ENCODE data around the gene NAA38.

Gene NAA38

DNA sequence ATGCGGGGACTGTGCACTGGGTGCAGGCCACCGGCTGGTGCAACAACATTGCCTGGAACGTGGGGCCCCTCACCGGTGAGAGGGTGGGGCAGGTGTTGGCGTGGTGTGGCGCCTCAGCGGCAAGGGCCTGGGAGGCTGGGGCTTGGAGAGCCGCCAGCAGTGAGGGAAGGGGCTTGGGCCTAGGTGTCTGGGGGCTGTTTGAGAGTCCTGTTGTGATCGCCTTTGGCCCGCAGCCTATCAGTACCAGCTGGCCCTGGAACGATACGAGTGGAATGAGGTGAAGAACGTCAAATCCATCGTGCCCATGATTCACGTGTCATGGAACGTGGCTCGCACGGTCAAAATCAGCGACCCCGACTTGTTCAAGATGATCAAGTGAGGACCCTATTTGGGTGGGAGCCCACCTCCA is 5.1 kb downstream of the NAA38 start:
- TF ChIP-seq ZNF274 (IDR thresholded peaks at IDR 0.05; ENCODE audit: low read depth, low read length): no peak
- no peak overlapping the region for H3K4me3 ChIP-seq (ENCODE audit: low read length)

DNA sequence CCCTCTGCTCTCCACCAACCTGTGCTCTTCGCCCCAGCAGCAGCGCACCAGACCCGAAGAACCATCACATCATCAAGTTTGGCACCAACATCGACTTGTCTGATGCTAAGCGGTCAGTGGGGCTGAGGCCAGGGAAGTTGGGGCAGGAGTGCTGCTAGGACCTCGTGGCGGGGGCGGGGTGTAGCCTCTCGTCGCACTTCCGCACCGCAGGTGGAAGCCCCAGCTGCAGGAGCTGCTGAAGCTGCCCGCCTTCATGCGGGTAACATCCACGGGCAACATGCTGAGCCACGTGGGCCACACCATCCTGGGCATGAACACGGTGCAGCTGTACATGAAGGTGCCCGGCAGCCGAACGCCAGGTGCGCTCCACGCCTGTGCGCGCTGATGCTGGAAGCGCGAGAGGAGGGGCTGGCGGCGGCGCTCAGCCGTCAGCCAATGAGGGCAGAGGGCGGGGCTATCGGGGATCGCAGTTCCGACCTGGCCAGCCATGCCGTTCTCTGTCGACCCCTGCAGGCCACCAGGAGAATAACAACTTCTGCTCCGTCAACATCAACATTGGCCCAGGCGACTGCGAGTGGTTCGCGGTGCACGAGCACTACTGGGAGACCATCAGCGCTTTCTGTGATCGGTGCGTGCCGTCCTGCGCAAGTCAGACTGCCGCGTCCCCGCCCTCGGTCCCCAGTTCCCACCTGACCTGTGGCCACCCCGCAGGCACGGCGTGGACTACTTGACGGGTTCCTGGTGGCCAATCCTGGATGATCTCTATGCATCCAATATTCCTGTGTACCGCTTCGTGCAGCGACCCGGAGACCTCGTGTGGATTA is 5.7 kb downstream of the NAA38 start:
- no peak overlapping the region; the same call in 1 of the 2 replicates for H3K4me3 ChIP-seq (ENCODE audit: low read length)
- TF ChIP-seq ZNF274 (IDR thresholded peaks at IDR 0.05; ENCODE audit: low read depth, low read length): no peak

- H3K4me3 ChIP-seq (ENCODE audit: low read length): no peak overlapping the region; the same call in 1 of the 2 replicates
- no peak for TF ChIP-seq ZNF274 (IDR thresholded peaks at IDR 0.05; ENCODE audit: low read depth, low read length)
Measured at GRCh38 chr17:7850701-7851437, 6.5 kb downstream of the NAA38 start.

DNA sequence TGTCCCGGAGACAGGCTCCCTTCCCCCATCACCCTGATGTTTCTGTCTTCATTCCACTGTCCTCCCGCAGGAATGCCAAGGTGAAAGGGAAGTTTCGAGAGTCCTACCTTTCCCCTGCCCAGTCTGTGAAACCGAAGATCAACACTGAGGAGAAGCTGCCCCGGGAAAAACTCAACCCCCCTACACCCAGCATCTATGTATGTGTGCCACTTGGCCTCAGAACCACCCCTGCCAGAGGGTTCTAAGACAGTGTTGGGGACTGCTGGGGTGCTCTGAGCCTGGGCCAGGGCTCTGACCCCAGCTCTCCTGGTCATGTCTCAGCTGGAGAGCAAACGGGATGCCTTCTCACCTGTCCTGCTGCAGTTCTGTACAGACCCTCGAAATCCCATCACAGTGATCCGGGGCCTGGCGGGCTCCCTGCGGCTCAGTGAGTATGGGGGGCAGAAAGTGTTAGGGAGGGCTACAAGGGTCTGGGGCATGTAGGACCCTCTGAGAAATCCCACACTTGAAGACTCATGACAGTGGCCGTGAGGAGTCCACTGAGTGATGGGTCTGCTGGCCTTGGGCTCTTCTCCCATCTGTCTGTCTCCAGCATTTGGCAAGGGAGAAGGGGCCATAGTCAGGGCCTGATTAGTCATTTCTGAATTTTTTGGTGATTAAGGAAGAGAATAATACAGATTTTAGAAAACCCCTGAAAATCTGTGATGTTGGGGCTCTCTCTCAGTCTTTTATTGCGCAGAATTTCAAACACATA is 7.4 kb downstream of the NAA38 start:
- TF ChIP-seq ZNF274 (IDR thresholded peaks at IDR 0.05; ENCODE audit: low read depth, low read length): no peak

DNA sequence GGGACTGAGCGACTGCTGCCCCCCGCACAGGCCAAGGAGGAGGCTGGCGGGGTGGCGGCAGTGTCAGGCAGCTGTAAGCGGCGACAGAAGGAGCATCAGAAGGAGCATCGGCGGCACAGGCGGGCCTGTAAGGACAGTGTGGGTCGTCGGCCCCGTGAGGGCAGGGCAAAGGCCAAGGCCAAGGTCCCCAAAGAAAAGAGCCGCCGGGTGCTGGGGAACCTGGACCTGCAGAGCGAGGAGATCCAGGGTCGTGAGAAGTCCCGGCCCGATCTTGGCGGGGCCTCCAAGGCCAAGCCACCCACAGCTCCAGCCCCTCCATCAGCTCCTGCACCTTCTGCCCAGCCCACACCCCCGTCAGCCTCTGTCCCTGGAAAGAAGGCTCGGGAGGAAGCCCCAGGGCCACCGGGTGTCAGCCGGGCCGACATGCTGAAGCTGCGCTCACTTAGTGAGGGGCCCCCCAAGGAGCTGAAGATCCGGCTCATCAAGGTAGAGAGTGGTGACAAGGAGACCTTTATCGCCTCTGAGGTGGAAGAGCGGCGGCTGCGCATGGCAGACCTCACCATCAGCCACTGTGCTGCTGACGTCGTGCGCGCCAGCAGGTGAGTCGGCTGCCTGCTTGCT is 8.1 kb downstream of the NAA38 start:
- H3K4me3 ChIP-seq (ENCODE audit: low read length): no peak overlapping the region
- no peak for TF ChIP-seq ZNF274 (IDR thresholded peaks at IDR 0.05; ENCODE audit: low read depth, low read length)

More for the DNA sequence above, 7.4 kb downstream of the NAA38 start:
- H3K4me3 ChIP-seq (ENCODE audit: low read length): no peak overlapping the region

- no peak overlapping the region for H3K4me3 ChIP-seq (ENCODE audit: low read length)
- TF ChIP-seq ZNF274 (IDR thresholded peaks at IDR 0.05; ENCODE audit: low read depth, low read length): no peak
Measured at GRCh38 chr17:7848739-7849129, 8.6 kb downstream of the NAA38 start.

DNA sequence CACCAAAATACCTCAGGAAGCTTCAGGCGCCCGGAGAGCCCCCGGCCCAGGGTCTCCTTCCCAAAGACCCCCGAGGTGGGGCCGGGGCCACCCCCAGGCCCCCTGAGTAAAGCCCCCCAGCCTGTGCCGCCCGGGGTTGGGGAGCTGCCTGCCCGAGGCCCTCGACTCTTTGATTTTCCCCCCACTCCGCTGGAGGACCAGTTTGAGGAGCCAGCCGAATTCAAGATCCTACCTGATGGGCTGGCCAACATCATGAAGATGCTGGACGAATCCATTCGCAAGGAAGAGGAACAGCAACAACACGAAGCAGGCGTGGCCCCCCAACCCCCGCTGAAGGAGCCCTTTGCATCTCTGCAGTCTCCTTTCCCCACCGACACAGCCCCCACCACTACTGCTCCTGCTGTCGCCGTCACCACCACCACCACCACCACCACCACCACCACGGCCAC is 9.2 kb downstream of the NAA38 start:
- TF ChIP-seq ZNF274 (IDR thresholded peaks at IDR 0.05; ENCODE audit: low read depth, low read length): no peak
- no peak overlapping the region for H3K4me3 ChIP-seq (ENCODE audit: low read length)

DNA sequence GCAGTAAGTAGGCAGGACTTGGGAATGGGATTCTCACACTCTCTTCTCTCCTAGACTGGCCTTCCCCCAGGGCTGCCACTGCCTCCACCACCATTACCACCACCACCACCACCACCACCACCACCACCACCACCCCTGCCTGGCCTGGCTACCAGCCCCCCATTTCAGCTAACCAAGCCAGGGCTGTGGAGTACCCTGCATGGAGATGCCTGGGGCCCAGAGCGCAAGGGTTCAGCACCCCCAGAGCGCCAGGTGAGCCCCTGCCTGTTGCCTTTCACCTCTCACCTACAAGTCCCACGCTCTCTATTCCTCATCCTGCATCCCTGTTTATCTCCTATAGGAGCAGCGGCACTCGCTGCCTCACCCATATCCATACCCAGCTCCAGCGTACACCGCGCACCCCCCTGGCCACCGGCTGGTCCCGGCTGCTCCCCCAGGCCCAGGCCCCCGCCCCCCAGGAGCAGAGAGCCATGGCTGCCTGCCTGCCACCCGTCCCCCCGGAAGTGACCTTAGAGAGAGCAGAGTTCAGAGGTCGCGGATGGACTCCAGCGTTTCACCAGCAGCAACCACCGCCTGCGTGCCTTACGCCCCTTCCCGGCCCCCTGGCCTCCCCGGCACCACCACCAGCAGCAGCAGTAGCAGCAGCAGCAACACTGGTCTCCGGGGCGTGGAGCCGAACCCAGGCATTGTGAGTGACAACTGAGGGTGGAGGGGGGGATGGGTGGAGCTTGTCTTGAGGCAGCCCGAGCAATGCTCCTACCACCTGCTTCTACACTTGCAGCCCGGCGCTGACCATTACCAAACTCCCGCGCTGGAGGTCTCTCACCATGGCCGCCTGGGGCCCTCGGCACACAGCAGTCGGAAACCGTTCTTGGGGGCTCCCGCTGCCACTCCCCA is 10.3 kb downstream of the NAA38 start:
- no peak for TF ChIP-seq ZNF274 (IDR thresholded peaks at IDR 0.05; ENCODE audit: low read depth, low read length)
- no peak overlapping the region for H3K4me3 ChIP-seq (ENCODE audit: low read length)

- no peak overlapping the region for H3K4me3 ChIP-seq (ENCODE audit: low read length)
- TF ChIP-seq ZNF274 (IDR thresholded peaks at IDR 0.05; ENCODE audit: low read depth, low read length): no peak
Measured at GRCh38 chr17:7846063-7846735, 11.2 kb downstream of the NAA38 start.

- peak overlapping the region; percentile 88; the same call in 1 of the 2 replicates for H3K4me3 ChIP-seq (ENCODE audit: low read length)
- TF ChIP-seq ZNF274 (IDR thresholded peaks at IDR 0.05; ENCODE audit: low read depth, low read length): no peak
Measured at GRCh38 chr17:7845359-7846062, 11.8 kb downstream of the NAA38 start.

DNA sequence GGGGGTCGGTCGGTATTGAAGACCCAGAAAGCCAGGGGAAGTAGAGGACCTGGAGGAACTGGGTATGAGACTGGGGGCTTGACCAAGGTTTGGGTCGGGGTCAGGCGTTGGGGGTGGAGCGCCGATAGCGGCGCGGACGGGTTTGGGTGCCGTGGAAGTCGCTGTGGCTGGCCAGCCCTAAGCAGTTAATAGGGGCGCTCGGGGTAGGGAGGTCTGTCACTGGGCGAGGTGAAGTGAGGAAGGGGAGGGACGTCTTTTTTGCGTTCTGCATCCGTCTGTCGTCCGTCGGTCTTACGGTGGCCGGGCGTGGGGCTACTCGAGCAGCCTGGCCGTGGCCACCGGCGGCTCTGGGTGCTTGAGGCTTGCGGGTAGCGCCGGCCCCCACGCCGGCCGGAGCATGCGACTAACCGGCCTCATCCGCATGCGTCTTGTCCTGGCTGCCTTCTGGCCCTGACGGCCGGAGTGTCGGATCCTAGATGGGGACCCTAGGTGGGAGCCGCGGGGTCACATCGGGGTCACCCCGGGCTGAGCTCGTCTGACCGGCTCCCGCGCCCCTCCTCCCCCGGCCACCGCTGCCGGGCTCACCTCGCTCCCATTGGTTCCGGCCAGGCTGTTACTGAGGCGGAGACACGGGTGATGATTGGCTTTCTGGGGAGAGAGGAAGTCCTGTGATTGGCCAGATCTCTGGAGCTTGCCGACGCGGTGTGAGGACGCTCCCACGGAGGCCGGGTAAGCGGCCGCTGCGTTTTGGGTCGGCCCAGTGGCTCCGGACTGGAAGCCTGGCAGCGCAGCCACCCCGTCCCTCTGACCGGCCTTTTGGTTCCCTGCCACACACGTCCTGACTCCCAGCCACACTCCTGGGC is 12.8 kb downstream of the NAA38 start:
- no peak for TF ChIP-seq ZNF274 (IDR thresholded peaks at IDR 0.05; ENCODE audit: low read depth, low read length)
- H3K4me3 ChIP-seq (ENCODE audit: low read length): peak overlapping the region; percentile 88

Measured in GM08714 (cell line).